ENCODE measurements around the gene HERPUD1.
"Not testable (repeated sequence)": the region's sequence is repeated elsewhere in the genome, so short reads cannot be mapped to it uniquely, and the experiment has no call there.

The HERPUD1 gene

GRCh38 chr16:56931892-56932720, at the start of gene HERPUD1:
Gene HERPUD1 (plus strand): TSS chr16:56932142. CDS start chr16:56932245, 103 bp downstream.
- DNase-seq = peak; percentile 94

GRCh38 chr16:56883586-56883985, 48.4 kb upstream of the HERPUD1 start:
- DNase-seq = no peak

- DNase-seq = no peak
Measured at GRCh38 chr16:56884026-56884582, 47.8 kb upstream of the HERPUD1 start.

GRCh38 chr16:56884929-56885328, 47.0 kb upstream of the HERPUD1 start:
- DNase-seq = not testable (repeated sequence)

- no peak for DNase-seq
Measured at GRCh38 chr16:56885446-56886162, 46.3 kb upstream of the HERPUD1 start.

GRCh38 chr16:56886296-56886695, 45.6 kb upstream of the HERPUD1 start:
- DNase-seq = no peak

- DNase-seq = no peak
Measured at GRCh38 chr16:56886826-56887225, 45.1 kb upstream of the HERPUD1 start.

GRCh38 chr16:56888806-56889205, 43.1 kb upstream of the HERPUD1 start:
- no peak for DNase-seq

- DNase-seq = no peak
Measured at GRCh38 chr16:56889206-56889605, 42.7 kb upstream of the HERPUD1 start.

- DNase-seq = no peak
Measured at GRCh38 chr16:56891685-56892084, 40.3 kb upstream of the HERPUD1 start.

- no peak for DNase-seq
Measured at GRCh38 chr16:56892705-56893104, 39.2 kb upstream of the HERPUD1 start.

- DNase-seq = no peak
Measured at GRCh38 chr16:56894331-56894917, 37.5 kb upstream of the HERPUD1 start.

- DNase-seq = no peak
Measured at GRCh38 chr16:56895813-56896212, 36.1 kb upstream of the HERPUD1 start.

- DNase-seq = no peak
Measured at GRCh38 chr16:56896244-56896643, 35.7 kb upstream of the HERPUD1 start.

GRCh38 chr16:56897026-56897799, 34.7 kb upstream of the HERPUD1 start:
- DNase-seq = peak; percentile 45

GRCh38 chr16:56898847-56899246, 33.1 kb upstream of the HERPUD1 start:
- DNase-seq = no peak

GRCh38 chr16:56903866-56904265, 28.1 kb upstream of the HERPUD1 start:
- no peak for DNase-seq

- DNase-seq = no peak
Measured at GRCh38 chr16:56907401-56907800, 24.5 kb upstream of the HERPUD1 start.

GRCh38 chr16:56909527-56909979, 22.4 kb upstream of the HERPUD1 start:
- no peak for DNase-seq

- no peak for DNase-seq
Measured at GRCh38 chr16:56910112-56910511, 21.8 kb upstream of the HERPUD1 start.

GRCh38 chr16:56910654-56911539, 21.0 kb upstream of the HERPUD1 start:
- DNase-seq = no peak

All from NCI-H146 (cell line).